ENCODE results near the gene LYPD6B.

The LYPD6B gene

GRCh38 chr2:149009576-149010461, 28.7 kb upstream of the LYPD6B start:
- FAIRE-seq (no peak), DNase-seq (ENCODE audit: low spot score) (no peak)

DNA sequence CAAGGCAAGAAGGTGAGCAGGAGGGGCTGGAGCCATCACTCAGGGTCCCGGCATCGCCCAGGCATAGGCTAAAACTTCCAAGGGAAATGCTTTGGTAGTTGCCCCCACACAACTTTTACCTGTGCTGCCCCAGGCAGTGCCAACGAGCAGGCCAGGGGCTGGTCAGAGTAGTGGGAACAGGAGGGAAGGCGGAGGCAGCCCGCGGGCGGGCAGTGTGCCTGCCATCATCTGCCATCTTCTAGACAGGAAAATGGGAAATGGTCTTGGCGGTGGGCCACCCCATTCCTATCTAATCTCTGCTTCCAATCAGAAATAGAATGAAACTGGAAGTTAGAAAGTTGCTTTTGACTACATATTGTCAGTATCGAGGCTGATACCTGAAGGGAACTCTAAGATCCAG, 26.0 kb upstream of the LYPD6B start:
- DNase-seq (ENCODE audit: low spot score): no peak
- FAIRE-seq: no peak

DNA sequence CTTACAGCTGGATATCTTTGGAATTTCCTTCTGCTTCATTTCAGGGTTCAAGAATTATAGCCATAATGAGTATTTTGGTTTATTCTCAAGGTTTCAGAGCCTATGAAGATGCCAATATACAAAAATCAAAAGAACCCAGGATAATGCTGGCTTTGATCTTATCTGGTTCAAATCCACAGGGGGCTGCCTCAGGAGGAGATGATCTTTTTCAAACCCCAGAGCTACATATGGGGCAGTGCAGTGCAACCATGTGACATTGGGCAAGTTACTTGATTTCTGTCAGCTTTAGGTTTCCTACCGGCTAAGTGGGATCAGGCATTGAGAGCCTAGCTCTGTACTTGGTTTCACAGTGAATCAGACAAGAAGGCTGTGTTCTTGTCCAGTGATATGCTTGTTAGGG, 23.0 kb upstream of the LYPD6B start:
- DNase-seq (ENCODE audit: low spot score): no peak
- FAIRE-seq: no peak

- FAIRE-seq (no peak), DNase-seq (ENCODE audit: low spot score) (no peak)
Measured at GRCh38 chr2:149015926-149016563, 22.5 kb upstream of the LYPD6B start.

DNA sequence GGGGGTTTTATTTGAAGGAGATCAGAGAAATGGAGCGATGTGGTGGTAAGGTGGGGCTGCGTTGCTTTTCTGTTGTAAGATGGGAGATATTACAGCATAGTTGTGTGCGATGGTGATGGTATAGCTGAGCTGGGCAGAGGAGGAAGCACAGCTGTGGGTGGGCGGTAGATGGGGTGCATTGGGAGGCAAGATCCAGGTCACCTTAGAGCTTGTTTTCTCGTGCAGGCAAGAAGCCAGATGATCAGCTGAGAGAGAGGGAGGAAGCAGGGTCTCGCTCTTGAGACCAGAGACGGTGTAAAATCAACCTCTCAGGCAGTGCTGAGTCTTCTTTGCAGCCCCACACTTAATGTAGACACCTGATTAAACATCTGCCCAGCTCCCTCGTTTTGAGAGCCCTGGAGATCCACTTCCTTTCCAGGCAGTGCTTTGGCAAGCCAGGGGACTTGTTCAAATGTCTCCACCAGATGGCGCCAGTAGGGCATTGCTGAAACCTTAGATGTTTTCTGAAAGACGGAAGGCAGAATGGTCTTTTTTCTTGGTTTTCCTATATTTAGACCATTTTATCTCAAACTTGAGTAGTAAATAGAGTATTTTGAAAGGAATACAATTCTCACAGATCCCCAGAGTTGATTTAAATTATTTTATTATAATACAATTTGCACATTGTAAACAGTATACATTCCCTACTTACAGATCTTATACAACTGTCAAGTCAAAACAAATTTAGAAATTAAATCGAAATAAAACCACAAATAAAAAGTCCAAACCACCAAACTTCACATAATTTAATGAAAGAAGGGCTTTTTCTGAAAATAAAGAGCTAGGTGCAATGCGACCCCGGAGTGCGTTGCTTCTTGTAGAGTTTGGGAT, 21.1 kb upstream of the LYPD6B start:
- peak; percentile 71 for DNase-seq (ENCODE audit: low spot score)
- no peak for FAIRE-seq

DNA sequence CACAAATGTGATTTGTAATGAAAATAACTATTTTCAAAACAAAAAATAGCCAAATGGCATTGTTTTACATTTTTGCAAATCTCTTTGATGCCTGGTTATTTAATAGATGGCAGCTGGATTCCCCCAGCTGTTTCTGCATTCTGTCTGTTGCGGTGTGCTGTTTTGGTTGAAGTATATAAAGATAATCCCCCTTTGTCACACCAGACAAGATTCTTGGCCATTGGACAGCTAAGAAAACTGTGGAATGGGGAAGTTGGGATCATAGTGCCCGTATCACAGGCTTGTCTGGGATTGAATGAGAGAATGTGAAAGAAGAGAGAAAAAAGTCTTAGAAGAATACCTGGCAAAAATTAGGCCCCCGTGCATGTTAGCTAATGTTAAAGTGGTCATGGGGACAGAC, 19.5 kb upstream of the LYPD6B start:
- FAIRE-seq (no peak), DNase-seq (ENCODE audit: low spot score) (no peak)

DNA sequence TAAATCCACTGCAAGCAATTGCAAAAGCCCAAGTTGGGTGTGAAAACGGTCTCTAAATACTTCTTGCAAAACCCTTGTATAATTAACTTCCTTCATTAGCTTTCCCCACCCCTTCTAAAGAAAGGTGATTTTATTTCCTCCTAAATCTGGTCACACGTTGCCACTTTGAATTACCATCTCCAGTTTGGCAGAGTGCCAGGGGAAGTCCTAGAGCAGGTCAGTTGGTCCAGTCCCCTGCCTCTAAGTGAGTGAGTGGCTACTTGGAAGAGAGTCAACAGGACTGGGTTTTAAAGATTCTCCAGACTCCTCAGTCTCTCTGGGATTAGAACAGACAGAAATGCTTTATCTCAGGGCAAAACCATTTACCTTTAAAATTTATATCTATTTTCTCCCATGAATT, 18.7 kb upstream of the LYPD6B start:
- no peak for FAIRE-seq

DNA sequence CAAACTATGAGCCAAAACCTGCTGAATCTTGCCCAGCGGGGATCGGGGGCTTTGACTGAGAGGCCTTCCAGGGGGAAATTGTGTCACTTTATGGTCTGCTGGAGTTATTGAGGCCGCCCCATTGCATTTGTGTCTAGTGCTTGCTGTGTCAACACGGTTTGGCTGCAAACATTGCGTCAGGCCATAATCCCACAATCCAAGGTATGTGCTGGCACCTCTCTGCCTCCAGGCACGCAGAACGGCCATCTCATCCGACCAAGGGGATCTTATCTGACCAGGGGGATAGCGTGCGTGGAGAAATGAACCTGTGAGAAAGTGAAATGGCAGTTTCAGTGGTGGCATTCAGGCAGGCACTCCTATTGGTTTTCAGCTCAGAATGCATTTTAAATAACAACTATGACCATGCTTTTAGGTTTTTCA, 18.1 kb upstream of the LYPD6B start:
- no peak for DNase-seq (ENCODE audit: low spot score)
- FAIRE-seq: no peak

More for the DNA sequence above, 18.7 kb upstream of the LYPD6B start:
- DNase-seq (ENCODE audit: low spot score): no peak

GRCh38 chr2:149021271-149021719, 17.2 kb upstream of the LYPD6B start:
- no peak for FAIRE-seq

DNA sequence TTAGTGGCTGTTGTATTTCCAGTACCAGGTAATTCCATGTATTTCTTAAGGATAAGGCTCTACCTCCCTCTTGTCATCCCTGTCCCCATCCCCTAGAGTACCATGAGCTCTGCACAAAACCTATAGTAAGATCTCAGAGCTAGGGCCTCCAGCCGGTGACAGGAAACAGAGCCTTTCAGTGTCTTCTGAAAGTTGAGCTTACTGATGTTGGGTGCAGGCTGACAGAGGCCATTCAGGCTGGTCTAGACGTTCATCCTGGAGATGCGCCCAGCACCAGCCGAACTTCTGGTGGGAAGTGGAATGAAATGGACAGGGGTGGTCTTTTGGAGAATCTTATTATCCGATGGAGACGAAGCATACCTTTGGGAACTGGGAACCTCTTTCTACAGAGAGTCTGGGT, 16.7 kb upstream of the LYPD6B start:
- no peak for FAIRE-seq

More at GRCh38 chr2:149021271-149021719, 17.2 kb upstream of the LYPD6B start:
- no peak for DNase-seq (ENCODE audit: low spot score)

DNA sequence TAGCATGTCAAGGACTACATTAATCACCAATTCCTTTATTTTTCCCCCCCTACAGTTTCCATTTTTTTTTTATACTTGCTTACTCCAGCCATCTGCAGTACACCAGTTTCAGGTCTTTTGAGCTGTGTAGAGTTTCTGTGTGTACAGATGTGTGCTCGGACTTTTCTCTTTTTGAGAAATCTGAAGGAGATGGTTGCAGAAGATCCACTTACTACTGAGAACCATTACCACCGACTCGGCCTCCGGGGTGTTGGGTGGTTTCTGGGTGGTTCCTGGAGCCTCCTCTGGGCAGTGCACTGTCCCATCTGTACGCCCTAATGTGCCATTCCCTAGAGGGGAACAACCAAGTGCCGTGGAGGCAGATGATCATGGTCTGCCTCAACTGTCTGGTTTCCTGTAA, 15.4 kb upstream of the LYPD6B start:
- DNase-seq (ENCODE audit: low spot score): no peak
- no peak for FAIRE-seq

More for the DNA sequence above, 16.7 kb upstream of the LYPD6B start:
- DNase-seq (ENCODE audit: low spot score): no peak

DNA sequence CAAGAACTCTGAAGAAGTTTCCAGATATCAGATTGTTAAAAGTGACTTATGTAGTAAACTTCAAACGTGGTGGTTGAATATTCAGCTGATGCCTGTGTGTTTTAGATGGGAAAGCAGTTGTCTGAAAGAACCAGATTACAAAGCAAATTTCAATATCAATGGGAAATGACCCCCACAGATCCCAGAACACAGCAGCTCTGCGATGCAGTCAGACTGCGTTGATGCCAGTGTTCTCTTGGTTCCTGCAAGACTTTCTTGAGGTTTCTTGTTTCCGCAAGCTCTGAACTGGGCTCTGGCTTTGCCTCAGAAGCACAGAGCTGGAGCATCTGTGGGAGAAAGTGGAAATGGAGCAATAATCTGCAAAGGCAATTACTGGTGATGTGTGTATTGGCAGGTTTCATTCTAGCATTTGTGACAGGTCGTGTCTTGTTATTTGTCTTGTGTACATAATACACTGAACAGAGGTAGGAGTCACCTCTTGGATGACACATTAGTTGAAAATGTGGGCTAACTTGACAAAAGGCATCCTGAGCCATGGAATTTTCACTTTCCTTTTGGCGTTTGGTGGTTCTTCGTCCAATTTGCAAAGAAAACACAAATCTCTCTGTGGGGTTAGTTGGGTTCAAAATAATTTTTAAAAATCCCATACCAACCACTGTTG, 10.8 kb upstream of the LYPD6B start:
- DNase-seq (ENCODE audit: low spot score): peak; percentile 49
- FAIRE-seq: no peak

- FAIRE-seq: no peak
Measured at GRCh38 chr2:149028377-149028776, 10.1 kb upstream of the LYPD6B start.

GRCh38 chr2:149028891-149029290, 9.6 kb upstream of the LYPD6B start:
- DNase-seq (ENCODE audit: low spot score) (no peak), FAIRE-seq (no peak)

More at GRCh38 chr2:149028377-149028776, 10.1 kb upstream of the LYPD6B start:
- DNase-seq (ENCODE audit: low spot score): no peak

- FAIRE-seq: no peak
- DNase-seq (ENCODE audit: low spot score): no peak
Measured at GRCh38 chr2:149029307-149029965, 9.1 kb upstream of the LYPD6B start.

- no peak for FAIRE-seq
- no peak for DNase-seq (ENCODE audit: low spot score)
Measured at GRCh38 chr2:149031396-149031795, 7.1 kb upstream of the LYPD6B start.

- FAIRE-seq: no peak
- no peak for DNase-seq (ENCODE audit: low spot score)
Measured at GRCh38 chr2:149033716-149034115, 4.8 kb upstream of the LYPD6B start.

DNA sequence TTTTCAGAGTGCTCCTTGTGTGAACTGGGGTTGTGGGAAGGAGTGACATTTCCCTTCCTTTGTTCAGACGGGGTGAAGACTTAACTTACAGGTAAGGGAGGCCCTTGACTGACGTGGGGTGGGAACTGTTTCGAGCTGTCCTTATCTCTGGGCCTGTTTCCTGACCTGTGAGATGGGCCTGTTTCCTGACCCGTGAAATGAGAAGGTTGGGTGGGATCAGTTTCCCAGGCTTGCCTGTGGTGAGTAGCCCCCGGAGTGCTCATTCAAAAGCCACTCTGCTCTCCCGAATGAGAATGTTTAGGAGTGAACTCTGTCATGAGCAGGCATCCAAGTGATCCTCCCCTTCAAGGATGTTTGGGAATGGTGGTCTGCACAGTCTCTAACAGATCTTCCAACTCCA, 4.1 kb upstream of the LYPD6B start:
- DNase-seq (ENCODE audit: low spot score) (no peak), FAIRE-seq (no peak)

DNA sequence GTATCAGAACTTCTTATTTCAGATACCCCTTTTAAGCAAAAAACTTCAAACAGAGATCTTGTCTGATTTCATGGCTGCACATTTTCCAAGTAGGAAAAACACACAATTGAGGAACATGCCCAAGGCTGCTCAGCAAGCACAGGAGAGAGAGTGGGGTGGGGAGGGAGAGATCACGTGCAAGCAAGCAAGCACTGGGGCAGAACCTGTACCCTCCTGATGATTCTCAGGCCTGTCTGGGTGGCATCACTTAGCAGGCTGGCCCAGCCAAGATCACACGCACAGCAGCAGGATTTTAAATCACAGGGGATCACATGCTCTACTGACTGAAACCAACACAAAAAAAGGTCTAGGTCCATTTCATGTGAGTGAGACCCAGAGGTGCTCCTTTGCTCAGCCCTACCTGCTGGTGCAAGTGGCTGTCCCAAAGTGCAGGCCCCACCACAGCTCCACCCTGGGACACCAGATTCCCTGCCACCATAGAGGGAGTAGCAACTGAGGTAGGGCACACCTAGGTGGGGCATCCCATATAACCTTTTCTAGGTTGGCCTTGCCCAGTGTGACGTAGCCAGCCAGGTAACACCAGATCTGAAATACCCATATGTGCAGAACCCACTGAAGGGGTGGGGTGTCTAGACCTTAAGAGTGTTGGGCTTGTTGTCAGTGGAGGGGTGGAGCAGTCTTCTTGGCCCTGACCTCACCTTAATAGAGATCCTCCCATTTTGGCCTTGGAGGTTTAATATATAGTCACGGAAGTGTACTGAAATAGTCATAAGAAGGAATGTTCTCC, 1.8 kb upstream of the LYPD6B start:
- DNase-seq (ENCODE audit: low spot score) (no peak), FAIRE-seq (no peak)

DNA sequence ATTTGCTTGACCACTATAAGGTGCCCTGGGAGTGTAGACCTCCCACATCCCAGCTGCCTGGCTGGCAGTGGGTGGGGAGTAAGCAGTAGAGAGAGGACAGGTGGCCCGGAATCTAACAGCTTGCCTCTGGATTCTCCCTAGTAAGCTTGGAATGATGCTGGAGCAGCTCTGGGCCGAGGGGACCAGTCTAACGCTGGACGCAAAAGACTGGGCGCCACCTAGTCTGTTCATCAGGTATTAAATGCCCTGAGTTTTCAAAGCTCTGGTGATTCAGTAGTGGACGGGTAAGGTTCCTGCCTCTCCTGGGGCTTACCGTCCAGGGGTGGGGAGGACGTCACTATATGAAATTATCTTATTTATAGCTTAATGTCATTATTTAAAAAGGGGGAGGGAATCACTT, 648 bp upstream of the LYPD6B start:
- FAIRE-seq (no peak), DNase-seq (ENCODE audit: low spot score) (no peak)

Measured in urothelium cell line (cell line).